A673 (cell line): Measurements from ENCODE around the gene USP32. TPM values are rescaled to one million over a fixed set of nuclear protein-coding genes. Genes with fewer than 3 reads are reported as not detected.

Source experiments
- BruUV-seq: library from RNA; stranded (reverse); fragments of 400-500 nt; replicated peaks from 2 replicates; lab custom pipeline; 2021; lab: Mats Ljungman, UMichigan
- CTCF ChIA-PET: fragments of 300-600 bp; sonication (Branson Sonifier 250); formaldehyde crosslinking; loops from one replicate; lab custom pipeline; 2022; ENCODE audit warnings: antibody characterized with exemption; lab: Charles Lee
- POLR2A ChIA-PET: fragments of 300-600 bp; sonication (Branson Sonifier 250); formaldehyde crosslinking; loops from one replicate; lab custom pipeline; 2022; ENCODE audit warnings: antibody characterized with exemption; ENCODE audit not compliant: low non-redundant PET; lab: Charles Lee
- DNase-seq: peaks from one replicate; pipeline ENCODE4 v3.0.0-alpha.2; 2015; ENCODE audit warnings: low spot score
- H3K27ac ChIP-seq: fragments of 200-600 bp; sonication (generic); 2 replicates; pipeline ENCODE4 v1.5.1; 2016; ENCODE audit warnings: mixed run types, low read depth, mild to moderate bottlenecking, mixed read lengths, antibody characterized with exemption, low read length; ENCODE audit not compliant: poor library complexity, severe bottlenecking
- H3K27me3 ChIP-seq: fragments of 200-600 bp; sonication (generic); replicated peaks from 2 replicates; pipeline ENCODE4 v1.6.1; 2017; ENCODE audit warnings: mixed run types, low read depth, mild to moderate bottlenecking, mixed read lengths, antibody characterized with exemption, low read length; ENCODE audit not compliant: insufficient read depth, poor library complexity
- H3K36me3 ChIP-seq: fragments of 200-600 bp; sonication (generic); 2 replicates; pipeline ENCODE4 v1.6.1; 2016; ENCODE audit warnings: mixed run types, mild to moderate bottlenecking, mixed read lengths, antibody characterized with exemption, low read length; ENCODE audit not compliant: insufficient read depth, poor library complexity, severe bottlenecking
- H3K4me1 ChIP-seq: fragments of 200-600 bp; sonication (generic); 2 replicates; pipeline ENCODE4 v1.6.1; 2017; ENCODE audit warnings: mixed run types, mild to moderate bottlenecking, mixed read lengths, antibody characterized with exemption, low read length; ENCODE audit not compliant: insufficient read depth, poor library complexity, severe bottlenecking
- H3K4me3 ChIP-seq: fragments of 200-600 bp; sonication (generic); 2 replicates; pipeline ENCODE4 v1.5.1; 2016; ENCODE audit warnings: low read depth, mixed run types, mild to moderate bottlenecking, mixed read lengths, low read length; ENCODE audit not compliant: poor library complexity, severe bottlenecking
- H3K9me3 ChIP-seq: fragments of 200-600 bp; sonication (generic); 2 replicates; pipeline ENCODE4 v1.6.1; 2016; ENCODE audit warnings: mixed run types, low read depth, mild to moderate bottlenecking, mixed read lengths, antibody characterized with exemption, low read length; ENCODE audit not compliant: poor library complexity, severe bottlenecking
- CTCF ChIP-seq: fragments of 300-800, 200-600 bp; sonication (generic); conservative IDR thresholded peaks from 2 replicates; pipeline ENCODE4 v1.5.1; 2017; ENCODE audit warnings: low read depth, mild to moderate bottlenecking, antibody characterized with exemption, low read length, moderate library complexity, mixed read lengths
- EZH2 ChIP-seq: fragments of 200-600 bp; sonication (generic); IDR thresholded peaks from 2 replicates; pipeline ENCODE4 v1.6.1; 2017; ENCODE audit warnings: borderline replicate concordance, low read depth, mild to moderate bottlenecking, mixed read lengths, antibody characterized with exemption, low read length; ENCODE audit not compliant: poor library complexity, severe bottlenecking
- intact Hi-C: fragments of 100-400 bp; cut with micrococcal nuclease; formaldehyde crosslinking; loops from one replicate; pipeline ENCODE4 v1.10.0; 2022; ENCODE audit not compliant: unreplicated experiment
- total RNA-seq: library from RNA; stranded (reverse); gene quantifications from 2 replicates; pipeline ENCODE4 v1.2.3, GENCODE V29; 2021

Gene USP32
- total RNA-seq, 1 experiment from 2014 or later: 54.8 TPM

GRCh38 chr17:60283816-60284215 is 108.1 kb downstream of the USP32 start:
- H3K27me3 ChIP-seq: no peaks in the 10 kb centered on the region
- DNase-seq: no peak
- H3K27ac ChIP-seq: no peak overlapping the region
- CTCF ChIA-PET: no interaction called here
- no peak overlapping the region for H3K4me3 ChIP-seq
- no peak for TF ChIP-seq CTCF
- no peak for TF ChIP-seq EZH2
- POLR2A ChIA-PET: no interaction called here
- no peaks in the 10 kb centered on the region for H3K36me3 ChIP-seq
- no peaks in the 10 kb centered on the region for H3K4me1 ChIP-seq
- intact Hi-C loops: no loop called here
- no peaks in the 10 kb centered on the region for H3K9me3 ChIP-seq
- no TSS peak for BruUV-seq

DNA sequence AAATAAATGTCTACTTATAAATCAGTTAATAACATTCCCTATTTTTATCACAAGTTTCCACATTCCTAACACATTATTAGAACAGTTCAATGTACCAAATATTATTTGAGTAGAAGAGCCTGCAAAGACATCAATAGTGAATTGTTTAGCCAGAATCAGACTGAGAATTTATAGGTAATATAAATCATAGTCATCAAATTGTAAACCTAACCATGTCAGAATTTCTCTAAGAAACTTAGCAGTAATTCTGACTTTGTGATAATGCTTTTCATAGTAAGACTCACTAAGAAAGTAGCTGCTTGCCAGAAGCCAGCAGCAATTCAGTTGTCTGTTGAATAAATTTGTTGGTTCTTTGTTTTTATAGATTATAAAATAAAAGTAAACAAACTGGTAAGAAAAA is 111.3 kb downstream of the USP32 start:
- intact Hi-C loops: no loop called here
- TF ChIP-seq EZH2 (no peak), CTCF (no peak)
- no TSS peak for BruUV-seq
- H3K36me3 ChIP-seq: no peaks in the 10 kb centered on the region
- CTCF ChIA-PET: no interaction called here
- no peaks in the 10 kb centered on the region for H3K9me3 ChIP-seq
- no peak for DNase-seq
- H3K4me1 ChIP-seq: no peaks in the 10 kb centered on the region
- no peak overlapping the region for H3K27ac ChIP-seq
- H3K4me3 ChIP-seq: no peak overlapping the region
- H3K27me3 ChIP-seq: no peaks in the 10 kb centered on the region
- POLR2A ChIA-PET: no interaction called here

- Histone ChIP-seq H3K9me3 (no peaks in the 10 kb centered on the region), H3K27me3 (no peaks in the 10 kb centered on the region), H3K4me1 (no peaks in the 10 kb centered on the region), H3K4me3 (no peak overlapping the region), H3K36me3 (no peaks in the 10 kb centered on the region), H3K27ac (no peak overlapping the region)
- CTCF ChIA-PET: no interaction called here
- POLR2A ChIA-PET: no interaction called here
- intact Hi-C loops: no loop called here
- no peak for TF ChIP-seq CTCF
- no peak for TF ChIP-seq EZH2
- DNase-seq: no peak
- BruUV-seq: no TSS peak
Observed at GRCh38 chr17:60278237-60278636, 113.7 kb downstream of the USP32 start.
